SK-MEL-5 (cell line): ENCODE measurements around the gene HIVEP2. TPM values are rescaled to one million over a fixed set of nuclear protein-coding genes. Genes with fewer than 3 reads are reported as not detected.

Experiments used
- DNase-seq: peaks from one replicate; pipeline ENCODE4 v3.0.0-alpha.2; 2016; ENCODE audit warnings: low read depth, low spot score
- in situ Hi-C: cut with HindIII; loops from 2 replicates; pipeline ENCODE4 v1.10.0; 2016; ENCODE audit warnings: low sequenced_read_pairs, high pct_unique_total_duplicates, low pct_unique_long_range_greater_than_20kb
- total RNA-seq: library from RNA; depleted of rRNA; stranded (reverse); fragments of >200 nt; shearing (Covaris generic); gene quantifications from 2 replicates; pipeline ENCODE4 v1.2.3, GENCODE V29; 2014

Gene HIVEP2
- total RNA-seq, 1 experiment from 2014 or later = 6.4 TPM

DNA sequence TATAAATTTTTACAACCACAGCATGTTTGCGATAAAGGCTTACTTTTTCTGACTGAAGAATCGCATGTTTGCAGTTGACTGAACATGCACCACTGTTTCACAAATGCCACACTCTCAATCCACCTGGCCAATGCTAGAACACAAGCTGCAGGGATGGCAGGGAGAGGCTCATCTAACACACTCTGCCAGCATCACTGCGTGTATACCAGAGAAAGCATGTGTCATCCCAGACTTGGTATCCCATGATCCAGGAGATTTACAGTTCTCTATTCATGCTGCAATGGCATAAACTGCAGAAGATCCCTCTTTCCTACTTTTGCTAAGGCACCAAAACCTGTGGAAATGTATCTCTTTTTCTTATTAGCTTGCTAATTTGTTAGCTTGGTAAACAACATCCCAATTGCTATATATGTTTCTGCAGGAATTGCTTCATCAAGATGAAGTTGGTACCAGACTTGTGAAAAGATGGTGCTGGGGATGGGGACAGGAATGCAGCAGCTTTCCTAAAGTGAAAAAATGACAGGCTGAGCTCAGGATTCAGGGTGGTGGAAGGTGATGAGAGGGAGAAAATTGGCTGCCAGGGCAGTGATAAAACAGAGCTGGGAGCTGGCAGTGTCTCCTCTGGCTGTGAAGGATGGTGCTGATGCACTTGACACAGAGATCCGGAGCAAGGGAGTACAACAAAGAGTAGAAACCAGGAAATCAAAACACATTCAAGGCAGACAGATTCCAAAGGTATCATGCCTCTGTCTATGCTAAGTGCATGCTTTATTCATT lies 186.9 kb downstream of the HIVEP2 start:
- in situ Hi-C loops = no loop called here
- DNase-seq = no peak

DNA sequence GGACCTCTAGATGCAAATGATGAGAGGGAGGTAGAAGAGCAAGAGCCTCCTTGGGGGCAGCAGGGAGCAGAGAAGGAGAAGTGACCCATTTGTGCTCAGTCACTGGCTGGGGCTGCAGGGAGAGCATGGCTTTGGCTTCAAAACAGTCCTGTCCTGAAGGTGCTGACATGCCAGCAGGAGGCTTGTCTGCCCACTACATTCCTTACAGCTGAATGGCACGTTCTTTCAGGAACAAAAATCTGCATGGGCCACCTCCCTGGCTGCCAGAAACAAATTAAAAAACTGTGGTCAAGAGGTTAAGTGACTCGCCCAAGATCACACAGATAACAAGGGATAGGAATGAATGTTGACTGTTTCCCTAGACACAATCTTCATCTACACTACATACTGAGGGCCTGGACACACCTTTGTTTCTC lies 188.8 kb downstream of the HIVEP2 start:
- in situ Hi-C loops = no loop called here
- no peak for DNase-seq

DNA sequence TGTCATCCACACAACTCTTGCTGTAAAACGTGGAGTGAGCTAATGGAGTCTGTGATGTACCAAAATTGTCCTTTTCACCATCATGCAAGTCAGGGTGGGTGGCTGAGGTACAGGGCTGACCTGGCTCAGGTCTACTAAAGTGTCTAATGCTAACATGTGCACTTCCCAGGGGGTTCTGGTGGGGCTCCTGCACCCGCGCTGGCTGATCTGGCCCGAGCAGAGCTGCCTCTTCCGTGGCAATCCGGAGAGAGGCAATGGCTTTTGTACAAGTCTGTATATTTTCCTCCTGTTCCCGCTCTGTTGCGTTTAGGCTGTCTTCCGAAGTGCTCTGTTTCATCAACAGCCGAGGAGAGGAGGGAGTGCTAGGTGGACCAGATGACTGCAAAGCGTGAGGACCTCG lies 191.8 kb downstream of the HIVEP2 start:
- no peak for DNase-seq
- in situ Hi-C loops = no loop called here

DNA sequence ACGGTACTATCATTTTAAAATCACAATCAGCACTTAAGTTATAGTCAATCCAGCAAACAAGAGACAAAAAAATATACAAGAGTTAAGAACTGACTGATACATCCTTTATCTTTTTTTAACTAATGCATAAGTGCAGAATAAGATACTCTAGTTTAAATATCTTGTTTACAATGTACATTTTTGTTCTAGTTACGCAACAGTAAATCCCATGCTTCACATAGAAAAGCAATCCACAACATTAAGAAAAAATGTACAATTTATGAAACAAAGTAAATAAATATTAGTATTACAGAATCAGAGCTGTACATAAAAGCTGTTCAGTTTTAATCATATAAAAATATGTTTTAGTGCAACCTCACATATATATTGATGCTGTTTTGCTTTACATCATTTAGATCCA lies 192.6 kb downstream of the HIVEP2 start:
- DNase-seq = no peak
- in situ Hi-C loops = no loop called here

DNA sequence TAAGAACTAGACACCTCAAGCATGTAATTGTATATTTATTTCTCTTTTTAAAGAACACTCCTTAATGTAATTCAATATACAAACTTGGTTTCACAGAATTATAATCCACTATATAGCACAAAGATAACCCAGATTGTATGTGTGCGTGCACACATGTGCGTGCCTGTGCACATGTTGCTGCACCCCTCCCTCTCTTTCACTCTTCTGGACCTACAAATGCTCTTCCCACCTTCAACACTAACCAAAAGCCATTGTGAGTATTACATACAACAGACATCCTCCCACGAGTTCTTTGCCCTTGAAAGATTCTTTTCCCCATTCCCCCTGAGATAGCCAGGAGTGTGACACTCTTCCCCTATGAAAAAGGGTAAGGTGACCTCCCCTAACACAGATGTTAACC lies 193.5 kb downstream of the HIVEP2 start:
- in situ Hi-C loops = no loop called here
- no peak for DNase-seq

DNA sequence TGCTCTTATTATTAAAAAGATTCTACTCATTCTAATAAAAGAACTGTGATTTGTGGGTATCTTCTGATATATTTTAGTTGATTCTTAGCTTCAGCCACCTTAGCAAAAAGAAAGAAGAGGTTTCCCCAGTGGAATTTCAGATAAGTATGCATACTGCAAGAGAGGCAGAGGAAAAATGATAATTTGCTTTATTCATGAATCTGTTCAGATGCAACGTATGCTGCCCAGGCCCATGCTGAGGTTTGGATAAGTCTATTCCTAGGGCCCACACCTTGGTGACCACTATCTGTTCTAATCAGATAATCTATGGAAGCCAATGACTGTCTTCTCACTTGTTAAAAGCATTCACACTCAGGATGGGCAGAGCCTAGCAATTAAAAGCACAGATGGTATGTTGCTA lies 194.0 kb downstream of the HIVEP2 start:
- in situ Hi-C loops = no loop called here
- no peak for DNase-seq

DNA sequence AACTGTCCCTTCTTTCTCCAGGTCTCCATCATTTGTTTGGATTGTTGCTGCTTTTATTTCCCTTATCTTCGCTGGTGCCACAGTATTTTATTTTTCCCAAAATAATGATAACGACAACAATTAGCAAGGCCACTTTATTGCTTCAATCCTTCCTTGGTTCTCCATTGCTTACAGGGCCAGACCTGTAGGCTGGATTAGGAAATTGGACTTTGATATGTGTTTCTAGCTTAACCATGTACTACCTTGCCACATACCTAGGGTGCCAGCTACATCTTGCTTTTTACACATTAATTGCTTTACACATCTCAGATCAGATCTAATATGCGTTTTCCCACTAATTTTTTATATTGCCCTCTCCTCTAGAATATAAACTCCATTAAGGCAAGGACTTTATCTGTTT lies 195.4 kb downstream of the HIVEP2 start:
- DNase-seq = no peak
- in situ Hi-C loops = no loop called here

DNA sequence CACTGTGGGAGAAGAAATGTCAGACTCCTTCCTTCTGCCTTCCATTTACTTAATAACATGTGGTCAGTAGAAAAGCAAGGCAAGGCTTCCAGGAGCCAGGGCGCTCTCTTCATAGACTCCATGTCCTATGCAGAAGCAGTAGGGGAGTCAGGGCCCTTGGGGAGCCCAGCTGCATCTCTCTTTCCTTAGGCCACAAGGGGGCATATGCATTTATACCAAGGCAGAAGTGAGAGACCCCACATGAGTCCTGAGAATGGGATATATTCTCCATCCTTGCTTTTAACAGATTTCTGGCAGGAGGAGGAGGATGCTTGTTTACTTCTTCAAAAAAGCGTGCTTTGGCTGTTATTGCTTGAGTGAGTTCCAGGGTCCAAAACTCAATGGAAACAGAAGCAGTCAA lies 198.5 kb downstream of the HIVEP2 start:
- in situ Hi-C loops = no loop called here
- DNase-seq = peak; percentile 51

DNA sequence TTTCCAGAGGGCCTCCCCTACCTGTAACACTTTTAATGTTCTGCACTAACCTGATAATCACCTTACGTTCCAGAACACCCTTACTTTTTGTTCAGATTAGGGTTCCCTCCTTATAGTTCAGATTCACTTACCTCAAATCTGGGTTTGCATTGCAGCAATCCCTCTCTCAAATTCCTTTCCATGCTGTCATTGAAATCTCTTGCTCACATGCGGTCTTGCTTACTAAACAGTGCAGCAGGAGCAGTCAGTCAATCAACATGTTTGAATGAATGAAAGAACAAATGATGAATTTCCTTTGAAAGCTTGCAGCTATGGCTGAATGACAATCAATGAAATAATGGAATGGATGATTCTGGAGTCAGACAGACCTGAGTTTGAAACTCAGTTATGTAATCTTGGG lies 200.1 kb downstream of the HIVEP2 start:
- DNase-seq = no peak
- in situ Hi-C loops = no loop called here

DNA sequence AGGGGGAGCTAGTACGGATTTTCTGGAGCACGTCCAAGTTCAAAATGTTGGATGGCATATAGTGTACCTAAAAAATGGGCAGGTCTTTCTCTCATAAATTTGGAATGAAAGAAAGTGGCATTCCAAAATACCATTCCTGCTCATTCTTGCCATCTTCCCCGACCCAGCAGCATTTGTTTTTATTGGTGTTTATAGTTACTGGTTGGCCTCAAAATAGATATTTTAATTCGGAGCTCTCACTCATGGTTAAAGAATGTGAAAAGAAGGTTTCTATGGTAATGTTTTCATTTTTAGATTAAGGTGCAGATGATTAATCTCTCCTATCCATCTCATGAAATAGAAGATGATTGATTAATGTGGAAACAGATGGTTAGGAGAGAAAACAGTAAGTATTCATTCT lies 204.5 kb downstream of the HIVEP2 start:
- in situ Hi-C loops = no loop called here
- no peak for DNase-seq

DNA sequence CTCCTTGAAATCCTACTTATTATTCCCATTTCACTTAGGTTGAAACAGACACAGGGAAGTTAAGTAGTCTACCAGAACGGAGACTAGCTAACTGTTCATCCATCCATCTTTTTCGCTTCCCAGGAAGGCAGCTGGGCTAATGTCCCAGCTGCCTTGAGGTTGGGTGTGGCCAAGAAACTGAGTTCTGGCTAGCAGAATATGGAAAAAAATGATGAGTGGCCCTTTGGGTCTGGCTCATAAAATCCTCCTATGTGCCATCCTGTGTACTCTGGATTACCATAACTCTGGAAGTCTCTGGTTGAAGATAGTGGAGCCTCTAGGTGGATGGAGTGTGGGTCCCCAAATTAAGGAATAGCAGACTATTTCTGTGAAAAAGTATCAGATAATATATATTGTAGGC lies 206.2 kb downstream of the HIVEP2 start:
- DNase-seq = no peak

DNA sequence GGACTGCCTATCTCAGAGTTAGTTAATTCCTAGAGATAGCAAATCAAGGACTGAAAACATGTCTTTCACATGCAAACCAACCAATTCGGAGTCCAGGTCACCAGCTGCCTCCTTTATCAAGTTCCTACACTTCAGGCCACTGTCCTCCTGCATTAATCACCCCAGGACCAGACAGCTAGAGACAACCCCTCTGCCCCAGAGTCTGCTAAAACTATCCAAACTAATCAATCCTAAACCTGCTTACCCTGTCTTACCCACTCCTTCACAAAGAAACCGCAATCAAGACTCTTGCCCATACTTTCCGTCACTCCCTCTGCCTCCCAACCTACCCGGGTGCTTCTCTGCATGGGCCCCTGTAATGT lies 207.0 kb downstream of the HIVEP2 start:
- in situ Hi-C loops = no loop called here
- no peak for DNase-seq

More for the DNA sequence above, 206.2 kb downstream of the HIVEP2 start:
- in situ Hi-C loops = no loop called here

DNA sequence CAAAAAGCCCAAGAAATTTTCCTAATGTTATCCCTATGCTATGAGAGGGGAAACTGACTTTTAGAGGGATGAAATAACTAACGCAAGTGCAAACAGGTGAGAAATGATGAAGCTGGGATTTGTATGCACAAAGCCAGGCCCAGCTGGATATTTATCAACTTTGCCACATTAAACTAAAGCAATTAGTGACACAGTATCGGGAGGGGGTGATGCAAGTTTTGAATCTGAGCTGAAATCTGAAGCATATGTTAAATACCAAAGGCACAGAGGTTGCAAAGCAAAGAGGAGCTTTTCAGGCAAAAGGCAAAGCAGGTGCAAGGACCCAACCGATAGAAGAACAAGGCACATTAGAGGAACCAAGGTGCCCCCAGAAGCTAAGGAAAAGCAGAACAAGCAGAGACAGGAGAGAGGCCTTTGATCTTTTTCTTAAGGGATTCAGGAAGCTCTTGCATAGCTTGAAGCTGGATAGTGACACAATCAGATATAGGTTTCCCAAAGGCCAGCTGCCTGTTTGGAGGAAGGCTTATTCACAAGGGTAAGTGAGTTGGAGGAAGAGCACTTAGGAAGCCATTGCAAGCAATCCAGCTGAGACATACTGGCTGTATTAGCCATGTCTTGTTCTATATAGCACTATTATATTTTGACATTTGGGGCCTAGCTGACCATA lies 207.5 kb downstream of the HIVEP2 start:
- no peak for DNase-seq
- in situ Hi-C loops = no loop called here

DNA sequence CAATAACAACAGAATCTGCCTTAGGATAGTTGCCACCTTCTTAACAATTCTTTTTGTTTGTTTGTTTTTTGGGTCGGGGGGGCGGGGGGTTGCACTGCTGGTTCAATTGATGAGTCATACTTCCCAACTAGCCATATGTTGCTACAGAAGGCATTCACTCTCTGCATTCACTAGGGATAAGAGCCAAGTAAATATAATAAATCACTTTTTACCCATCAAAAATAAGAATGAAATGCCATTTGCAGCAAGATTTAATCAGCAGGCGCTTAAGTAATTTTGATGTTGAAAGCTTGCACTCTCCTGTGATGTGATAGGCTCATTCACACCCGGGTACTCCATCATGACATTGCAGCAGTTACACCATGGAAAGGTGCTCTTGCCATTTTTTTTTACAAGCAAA lies 209.8 kb downstream of the HIVEP2 start:
- DNase-seq = no peak
- in situ Hi-C loops = no loop called here

DNA sequence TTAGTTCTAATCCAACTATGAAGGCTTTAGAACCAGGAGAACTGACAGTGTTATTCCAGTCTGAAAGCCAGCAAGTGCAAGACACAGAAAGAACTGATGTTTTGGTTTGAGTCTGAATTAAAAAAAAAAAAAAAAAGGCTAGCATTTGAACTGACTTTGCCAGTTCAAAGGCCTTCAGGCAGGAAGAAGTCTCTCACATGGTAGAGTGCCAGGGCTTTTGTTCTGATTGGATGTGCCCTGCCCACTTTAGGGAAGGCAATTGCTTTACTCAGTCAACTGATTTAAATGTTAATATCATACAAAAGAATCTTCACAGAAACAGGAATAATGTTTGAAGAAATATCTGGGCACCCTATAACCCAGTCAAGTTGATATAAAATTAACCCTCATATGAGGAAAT lies 212.2 kb downstream of the HIVEP2 start:
- no peak for DNase-seq
- in situ Hi-C loops = no loop called here

DNA sequence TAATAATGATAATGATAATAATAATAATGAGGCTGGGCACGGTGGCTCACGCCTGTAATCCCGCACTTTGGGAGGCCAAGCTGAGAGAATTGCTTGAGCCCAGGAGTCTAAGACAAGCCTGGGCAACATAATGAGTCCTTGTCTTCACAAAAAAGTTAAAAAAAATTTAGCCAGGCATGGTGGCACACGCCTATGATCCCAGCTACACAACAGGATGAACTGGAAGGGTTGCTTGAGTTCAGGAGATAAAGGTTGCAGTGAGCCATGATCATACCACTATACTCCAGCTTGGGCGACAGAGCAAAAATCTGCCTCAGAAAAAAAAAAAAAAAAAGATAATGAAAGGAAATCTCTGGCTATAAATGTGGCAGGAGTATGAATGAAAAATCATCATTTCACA lies 213.4 kb downstream of the HIVEP2 start:
- DNase-seq = no peak
- in situ Hi-C loops = no loop called here

DNA sequence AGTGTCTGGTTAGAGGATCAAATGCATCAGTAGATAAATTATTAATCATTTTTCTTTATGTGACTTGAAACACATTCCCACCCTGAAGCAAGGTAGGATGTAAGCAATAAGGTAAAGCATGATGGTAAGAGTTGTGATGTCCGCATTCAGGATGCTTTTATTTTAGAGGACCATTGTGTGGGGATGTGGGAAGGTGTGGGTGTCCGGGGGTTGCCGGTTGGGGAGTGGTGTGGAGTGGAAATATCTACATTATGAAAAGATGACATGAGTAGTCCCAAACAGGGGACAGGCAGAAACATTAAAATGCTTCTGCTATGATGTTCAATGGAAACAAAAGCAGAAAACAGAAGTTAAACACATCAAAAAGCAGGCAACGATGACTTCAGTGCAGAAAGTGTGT lies 215.4 kb downstream of the HIVEP2 start:
- no peak for DNase-seq
- in situ Hi-C loops = no loop called here

DNA sequence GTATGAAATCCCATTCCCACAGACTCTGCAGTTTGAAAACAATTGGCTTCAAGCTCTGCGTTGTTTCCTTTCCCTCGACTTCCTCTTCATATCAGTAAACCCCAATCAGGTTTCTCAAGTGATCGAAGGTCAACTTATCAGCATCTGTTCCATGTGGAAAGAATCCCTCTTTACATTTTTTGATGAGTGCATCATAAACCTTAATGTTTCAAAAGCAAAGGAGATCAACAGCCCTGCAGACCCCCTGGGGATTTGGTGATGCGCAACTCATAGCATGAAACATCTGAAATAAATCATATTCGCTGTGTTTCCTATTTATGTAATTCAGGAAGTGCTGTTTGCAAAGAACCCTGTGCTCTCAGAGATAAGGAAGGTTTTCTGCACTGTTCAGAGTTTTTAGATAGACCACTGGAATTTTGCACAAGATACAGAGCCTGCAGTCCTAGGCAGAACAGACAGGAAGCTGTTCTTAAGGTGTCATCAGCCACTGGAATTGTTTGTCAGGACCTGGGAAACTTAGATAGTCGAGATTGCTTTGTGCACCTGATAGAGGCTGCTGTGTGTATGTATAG lies 216.0 kb downstream of the HIVEP2 start:
- in situ Hi-C loops = no loop called here
- no peak for DNase-seq

DNA sequence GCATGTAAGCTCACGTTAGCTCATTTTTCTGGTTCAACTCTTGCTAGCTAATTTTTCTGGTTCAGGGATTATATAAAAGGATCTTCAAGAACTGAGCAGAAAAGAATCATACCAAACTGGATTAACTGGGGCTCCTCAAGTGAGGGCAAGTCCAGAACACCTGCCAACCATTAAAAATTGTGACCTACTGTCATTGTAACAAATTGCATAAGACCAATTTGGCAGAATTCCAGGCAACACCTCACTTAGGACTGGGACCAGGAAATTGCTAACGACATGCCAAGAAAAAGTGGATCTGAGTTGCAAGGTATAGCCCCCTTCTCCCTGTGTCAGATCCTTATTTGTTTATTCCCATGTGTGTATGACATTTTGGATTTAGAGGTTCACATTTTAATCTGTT lies 216.6 kb downstream of the HIVEP2 start:
- DNase-seq = no peak
- in situ Hi-C loops = no loop called here
